GM12864 (cell line): ENCODE measurements around the gene CEBPE.

ENCODE experiments used
- DNase-seq: peaks from one replicate; pipeline ENCODE4 v3.0.0-alpha.2; 2011; ENCODE audit warnings: low read depth
- H3K4me3 ChIP-seq: 2 replicates; pipeline ENCODE4 v1.5.1; 2011; ENCODE audit warnings: mild to moderate bottlenecking, low read depth, low read length, control low read depth
- CTCF ChIP-seq: IDR thresholded peaks from 2 replicates; pipeline ENCODE4 v1.5.1; 2011; ENCODE audit warnings: low read depth, mild to moderate bottlenecking, moderate library complexity, low read length, control low read depth, inconsistent platforms; ENCODE audit errors: missing control alignments

CEBPE gene

GRCh38 chr14:23125011-23125410, 6.0 kb upstream of the CEBPE start:
- DNase-seq: no peak
- no peak for TF ChIP-seq CTCF
- no peak overlapping the region for H3K4me3 ChIP-seq

GRCh38 chr14:23124337-23124954, 5.4 kb upstream of the CEBPE start:
- no peak for DNase-seq
- H3K4me3 ChIP-seq: no peak overlapping the region
- TF ChIP-seq CTCF: no peak

GRCh38 chr14:23123419-23123818, 4.4 kb upstream of the CEBPE start:
- no peak for TF ChIP-seq CTCF
- H3K4me3 ChIP-seq: no peak overlapping the region
- no peak for DNase-seq

- no peak for TF ChIP-seq CTCF
- no peak overlapping the region for H3K4me3 ChIP-seq
- DNase-seq: no peak
Observed at GRCh38 chr14:23122086-23122485, 3.0 kb upstream of the CEBPE start.

- no peak for TF ChIP-seq CTCF
- H3K4me3 ChIP-seq: no peak overlapping the region
- DNase-seq: peak; percentile 13
Observed at GRCh38 chr14:23121361-23121771, 2.3 kb upstream of the CEBPE start.

- TF ChIP-seq CTCF: peak; percentile 99
- H3K4me3 ChIP-seq: no peak overlapping the region
- peak; percentile 58 for DNase-seq
Observed at GRCh38 chr14:23120541-23121251, 1.6 kb upstream of the CEBPE start.
